Measurements from ENCODE around the gene BMERB1. TPM values are rescaled to one million over a fixed set of nuclear protein-coding genes. Genes with fewer than 3 reads are reported as not detected.
"Not testable (repeated sequence)": the region's sequence is repeated elsewhere in the genome, so short reads cannot be mapped to it uniquely, and the experiment has no call there.

BMERB1 gene
- total RNA-seq, 1 experiment from 2014 or later = 64.2 TPM

DNA sequence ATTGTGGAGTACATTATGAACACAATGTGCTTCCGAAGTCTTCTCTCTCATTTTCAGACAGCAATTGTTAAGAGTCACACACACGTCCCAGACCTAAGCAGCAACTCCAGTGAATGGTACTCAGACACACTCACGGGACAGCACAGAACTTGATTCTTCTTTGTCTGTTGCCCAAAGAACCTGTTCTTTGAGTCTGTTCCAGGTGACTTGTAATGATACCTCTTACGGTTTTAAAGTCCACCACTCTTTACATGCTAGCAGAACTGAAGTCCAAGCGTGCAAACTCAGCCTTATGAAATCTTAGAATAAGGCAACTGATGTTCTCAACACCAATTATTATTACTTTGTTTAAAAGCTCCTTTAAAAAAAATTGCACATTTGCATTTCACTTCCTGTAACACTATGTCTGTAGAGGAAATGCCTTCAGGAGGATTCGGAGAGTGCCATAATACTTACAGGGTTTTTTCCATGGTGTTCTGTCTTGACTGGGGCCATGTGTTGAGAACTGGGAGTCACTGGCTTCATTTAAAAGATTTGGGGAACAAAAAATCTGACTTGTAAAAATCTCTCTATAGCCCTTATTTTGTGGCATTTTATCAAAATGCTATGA, 160.4 kb downstream of the BMERB1 start:
- Histone ChIP-seq H3K36me3 (peaks cover 39% of the 10 kb centered on the region), H3K27me3 (no peaks in the 10 kb centered on the region), H3K27ac (no peak overlapping the region), H3K4me1 (peaks cover 36% of the 10 kb centered on the region), H3K4me3 (no peak overlapping the region), H3K9me3 (replicated peaks) (no peaks in the 10 kb centered on the region)
- DNase-seq = no peak

DNA sequence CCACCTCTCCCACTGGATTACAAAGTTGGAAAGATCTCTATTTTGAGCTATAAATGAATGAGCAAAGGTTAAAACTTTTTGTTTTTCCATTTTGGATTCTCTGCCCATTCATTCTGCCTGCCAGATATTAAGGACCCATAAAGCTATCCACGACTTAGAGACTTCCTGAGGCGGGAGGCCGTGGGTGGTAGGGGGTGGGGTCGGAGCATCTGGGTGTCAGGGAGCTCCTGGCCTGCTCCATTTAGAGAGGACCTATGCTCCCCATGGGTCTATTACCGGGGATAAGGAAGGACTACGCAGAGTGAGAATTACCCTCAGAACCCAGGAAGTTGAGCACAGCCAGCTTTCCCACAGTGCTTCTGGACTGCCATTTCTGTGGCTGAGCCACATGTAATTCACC, 162.7 kb downstream of the BMERB1 start:
- Histone ChIP-seq H3K36me3 (peaks cover 58% of the 10 kb centered on the region), H3K27me3 (no peaks in the 10 kb centered on the region), H3K4me1 (peaks cover 28% of the 10 kb centered on the region), H3K4me3 (no peak overlapping the region), H3K27ac (peak overlapping the region; percentile 86), H3K9me3 (replicated peaks) (no peaks in the 10 kb centered on the region)
- DNase-seq = no peak

DNA sequence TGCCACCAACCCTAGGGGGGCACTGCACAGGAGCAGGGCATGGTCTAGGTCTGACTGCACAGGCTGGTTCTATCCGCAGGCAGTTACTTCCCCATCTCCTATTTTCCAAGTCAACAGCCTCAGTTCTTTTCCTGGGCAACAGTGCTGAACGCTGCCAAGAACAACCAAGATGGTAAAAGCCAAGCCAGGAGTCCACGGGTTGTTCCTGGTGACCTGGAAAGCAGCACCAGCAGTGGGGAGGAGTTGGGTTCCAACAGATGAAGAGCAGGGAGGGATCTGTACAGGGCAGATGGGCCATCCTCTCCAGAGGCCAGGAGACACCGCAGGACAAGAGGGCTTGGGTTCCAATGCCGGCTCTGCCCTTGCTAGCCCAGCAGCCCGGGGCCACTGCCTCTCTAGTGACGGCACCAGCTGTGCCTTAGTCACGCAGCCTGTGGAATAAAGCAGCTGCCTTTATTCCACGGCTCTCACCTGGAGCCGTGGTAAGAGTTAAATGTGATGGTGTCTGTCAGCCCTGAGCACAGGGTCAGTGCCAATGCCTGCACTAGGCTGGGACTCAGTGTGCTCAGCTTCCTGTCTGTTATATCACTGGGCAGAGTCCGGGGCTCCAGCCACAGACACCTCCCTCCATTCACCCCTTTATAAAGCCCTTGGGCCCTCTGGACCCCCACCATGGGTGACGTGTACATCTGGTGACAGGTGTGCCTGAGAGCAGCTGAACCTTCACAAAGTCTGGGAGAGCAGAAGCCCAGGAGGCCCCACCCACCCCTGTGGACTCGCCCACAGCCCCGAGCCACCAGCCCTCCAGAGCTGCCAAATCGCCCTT, 163.6 kb downstream of the BMERB1 start:
- peak overlapping the region; percentile 86 for H3K27ac ChIP-seq
- H3K27me3 ChIP-seq = no peaks in the 10 kb centered on the region
- peaks cover 28% of the 10 kb centered on the region for H3K4me1 ChIP-seq
- peak; percentile 94 to 97 for DNase-seq
- H3K4me3 ChIP-seq = no peak overlapping the region
- H3K36me3 ChIP-seq = peaks cover 64% of the 10 kb centered on the region
- H3K9me3 ChIP-seq (replicated peaks) = no peaks in the 10 kb centered on the region

DNA sequence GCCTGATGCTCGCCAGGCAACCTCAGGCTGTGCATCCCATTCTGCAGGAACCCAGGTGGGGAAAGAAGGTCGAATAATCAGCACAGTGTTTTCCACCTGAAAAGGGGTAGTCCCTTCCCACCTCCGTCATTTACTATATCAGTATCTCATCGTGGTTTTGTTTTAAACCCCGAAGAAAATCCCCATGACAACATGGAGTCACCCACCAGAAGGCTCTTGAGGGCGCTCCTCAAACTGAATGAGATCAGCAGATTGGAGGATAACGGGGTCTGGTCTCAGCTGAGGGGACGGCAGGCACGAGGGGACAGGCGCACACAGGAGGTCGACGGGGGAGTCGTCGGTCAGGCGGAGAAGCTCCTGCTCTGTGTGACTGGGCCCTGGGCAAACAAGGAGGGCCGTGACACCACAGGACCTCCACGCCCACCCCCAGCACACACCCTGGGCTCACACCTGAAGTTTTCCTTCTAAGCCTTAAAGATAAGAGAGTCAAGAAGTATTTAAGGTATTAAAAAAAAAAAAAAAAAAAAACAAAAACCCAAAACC, 164.3 kb downstream of the BMERB1 start:
- no peaks in the 10 kb centered on the region for H3K27me3 ChIP-seq
- H3K36me3 ChIP-seq = peaks cover 67% of the 10 kb centered on the region
- peak overlapping the region; percentile 86 for H3K27ac ChIP-seq
- no peak overlapping the region for H3K4me3 ChIP-seq
- peaks cover 28% of the 10 kb centered on the region for H3K4me1 ChIP-seq
- DNase-seq = no peak
- no peaks in the 10 kb centered on the region for H3K9me3 ChIP-seq (replicated peaks)

DNA sequence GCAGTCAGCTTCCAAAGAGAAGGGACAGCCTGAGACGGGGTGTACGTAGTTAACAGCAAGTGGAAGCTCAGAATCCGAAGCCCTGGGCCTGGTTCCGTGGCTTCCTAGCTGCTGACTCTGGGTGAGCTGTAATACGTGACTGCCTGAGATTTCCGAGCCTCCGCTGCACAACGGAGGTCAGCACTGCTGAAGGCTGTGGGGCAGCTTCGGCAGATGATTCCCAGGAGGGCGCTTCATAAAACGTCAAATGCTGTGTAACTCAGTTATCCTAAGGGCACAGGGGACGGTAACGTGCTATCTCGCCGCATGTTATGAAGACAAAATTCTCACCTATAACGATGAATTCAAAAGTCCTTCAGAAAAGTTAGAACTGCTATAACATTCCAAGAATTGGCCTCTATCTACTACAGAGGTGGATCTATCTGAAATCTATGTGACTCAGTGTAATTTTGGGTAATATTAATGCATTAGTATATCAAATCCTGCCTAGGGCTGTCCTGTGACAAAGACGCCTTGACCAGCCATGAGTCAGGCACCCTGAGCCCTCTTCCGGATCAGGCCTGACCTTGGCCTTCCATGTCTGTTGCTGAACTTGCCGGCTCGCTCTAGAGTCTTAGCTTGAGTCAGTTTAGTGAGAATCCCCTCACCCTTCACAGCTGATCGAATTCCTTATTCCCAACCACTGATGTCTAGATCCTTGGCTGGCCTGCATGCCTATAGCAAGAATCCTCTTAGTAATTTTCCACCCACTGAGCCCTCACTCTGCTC, 165.1 kb downstream of the BMERB1 start:
- H3K27me3 ChIP-seq = no peaks in the 10 kb centered on the region
- no peak overlapping the region for H3K4me3 ChIP-seq
- H3K27ac ChIP-seq = peak overlapping the region; percentile 86
- no peak for DNase-seq
- no peaks in the 10 kb centered on the region for H3K9me3 ChIP-seq (replicated peaks)
- peaks cover 28% of the 10 kb centered on the region for H3K4me1 ChIP-seq
- peaks cover 71% of the 10 kb centered on the region for H3K36me3 ChIP-seq

DNA sequence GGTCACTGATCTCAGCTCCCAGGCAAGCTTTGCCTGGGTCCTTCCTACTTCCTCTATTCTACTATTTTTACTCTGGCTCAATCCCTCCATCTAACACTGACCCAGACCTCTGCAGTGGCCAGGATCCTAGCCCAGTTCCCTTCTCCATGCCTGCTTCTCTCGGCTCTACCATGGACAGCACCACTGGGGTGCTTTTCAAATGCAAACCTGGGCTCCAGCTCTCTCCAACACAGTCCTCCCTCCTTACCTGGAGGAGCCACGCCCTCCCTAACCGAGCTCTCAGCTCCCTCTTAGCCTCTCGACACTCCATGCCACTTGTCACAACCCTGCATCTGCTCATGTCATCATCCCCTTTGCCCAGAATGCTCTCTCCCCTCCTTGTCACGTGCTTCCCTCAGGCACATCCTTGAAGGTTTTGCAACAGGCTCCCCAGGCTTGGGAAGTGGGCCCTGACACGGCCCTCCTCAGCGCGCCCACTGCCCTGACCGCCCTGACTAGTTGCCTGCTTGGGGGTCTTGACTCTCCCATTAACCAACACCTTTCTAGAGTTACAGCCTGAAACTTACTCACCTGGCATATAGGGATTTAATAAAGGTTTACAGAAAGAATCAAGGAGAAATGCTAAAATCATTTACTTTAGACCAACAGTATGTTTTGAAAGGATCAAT, 167.0 kb downstream of the BMERB1 start:
- no peak overlapping the region for H3K4me3 ChIP-seq
- DNase-seq = no peak
- no peaks in the 10 kb centered on the region for H3K27me3 ChIP-seq
- H3K36me3 ChIP-seq = peaks cover 59% of the 10 kb centered on the region
- no peak overlapping the region for H3K27ac ChIP-seq
- H3K9me3 ChIP-seq (replicated peaks) = no peaks in the 10 kb centered on the region
- peaks cover 28% of the 10 kb centered on the region for H3K4me1 ChIP-seq

DNA sequence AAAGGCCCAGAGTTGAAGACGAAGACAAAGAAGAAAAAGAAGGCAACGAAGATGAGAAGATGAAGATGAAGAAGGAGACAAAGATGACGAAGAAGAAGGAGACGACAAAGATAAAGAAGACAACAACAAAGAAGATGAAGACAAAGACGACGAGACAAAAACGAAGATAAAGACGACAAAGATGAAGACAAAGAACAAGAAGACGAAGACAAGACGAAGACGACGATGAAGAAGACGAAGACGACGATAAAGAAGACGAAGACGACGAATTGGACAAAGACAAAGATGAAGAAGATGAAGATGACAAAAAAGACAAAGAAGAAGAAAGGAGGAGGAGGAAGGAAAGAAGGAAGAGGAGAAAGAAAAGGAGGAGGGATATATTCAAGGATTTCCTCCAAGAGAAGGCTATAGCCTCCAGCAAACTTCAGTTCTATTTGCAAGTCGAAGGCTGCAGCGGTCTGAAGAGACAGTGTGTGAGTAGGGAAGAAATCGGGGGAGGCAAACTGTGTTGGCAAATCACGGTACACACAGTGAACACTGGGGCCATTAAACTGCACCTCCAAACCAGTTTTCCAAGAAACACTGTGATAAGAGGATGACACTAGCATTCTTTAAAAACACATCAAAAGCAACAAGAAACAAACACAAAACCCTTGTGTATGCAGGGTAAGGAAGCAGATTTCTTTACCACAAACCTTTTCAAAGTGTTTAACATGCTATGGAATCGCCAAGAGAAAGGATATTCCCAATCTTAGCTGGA, 168.1 kb downstream of the BMERB1 start:
- Histone ChIP-seq H3K27me3 (no peaks in the 10 kb centered on the region), H3K4me3 (no peak overlapping the region), H3K36me3 (peaks cover 58% of the 10 kb centered on the region), H3K9me3 (replicated peaks) (no peaks in the 10 kb centered on the region), H3K4me1 (peaks cover 17% of the 10 kb centered on the region), H3K27ac (no peak overlapping the region)
- no peak for DNase-seq

DNA sequence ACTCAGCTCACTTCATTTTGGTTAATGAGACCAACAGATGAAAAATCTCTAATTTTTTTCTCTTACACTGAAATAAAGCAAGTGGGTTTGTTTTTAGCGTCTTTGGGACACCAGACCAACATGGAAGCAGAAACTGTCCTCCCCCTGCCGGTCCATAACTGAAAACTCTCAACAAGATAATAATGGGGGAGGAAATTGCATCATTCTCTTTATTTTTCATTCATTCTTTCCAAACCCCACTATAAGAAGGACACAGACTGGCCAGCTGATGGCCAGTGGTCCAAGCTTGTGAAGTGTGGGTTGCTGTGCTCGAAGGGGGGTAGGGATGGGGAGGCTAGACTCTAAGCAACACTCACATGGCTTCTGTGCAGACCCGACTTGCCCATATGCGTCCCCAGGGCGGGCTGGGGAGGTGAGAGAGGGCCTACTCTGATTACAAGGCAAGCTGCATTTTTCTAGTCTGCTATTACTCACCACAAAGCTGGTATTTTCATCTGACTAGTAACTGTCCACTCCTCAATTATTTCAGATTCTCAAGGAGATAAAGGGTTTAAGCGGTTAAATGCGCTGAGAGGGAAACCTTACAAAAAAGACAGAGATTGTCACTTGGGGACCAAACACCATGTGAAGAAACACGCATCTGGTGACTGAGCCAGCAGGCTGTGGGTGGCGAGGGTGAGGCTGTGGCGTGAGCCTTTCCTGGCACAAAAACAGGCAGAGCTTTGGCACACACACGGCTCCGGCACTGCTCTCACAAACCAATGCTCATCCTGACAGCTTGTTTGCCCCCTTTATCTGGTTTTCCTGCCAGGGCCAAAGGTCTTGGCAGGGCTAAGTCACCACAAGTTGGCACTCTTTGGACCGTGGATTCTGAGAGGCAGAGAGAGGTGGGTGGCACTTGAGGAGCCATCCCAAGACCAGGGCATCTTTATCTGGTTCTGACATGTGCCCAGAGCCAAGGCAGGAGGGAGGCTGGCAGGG, 170.4 kb downstream of the BMERB1 start:
- no peak overlapping the region for H3K4me3 ChIP-seq
- H3K27ac ChIP-seq = no peak overlapping the region
- H3K4me1 ChIP-seq = peaks cover 8% of the 10 kb centered on the region
- no peak for DNase-seq
- no peaks in the 10 kb centered on the region for H3K27me3 ChIP-seq
- peaks cover 73% of the 10 kb centered on the region for H3K36me3 ChIP-seq
- H3K9me3 ChIP-seq (replicated peaks) = no peaks in the 10 kb centered on the region

DNA sequence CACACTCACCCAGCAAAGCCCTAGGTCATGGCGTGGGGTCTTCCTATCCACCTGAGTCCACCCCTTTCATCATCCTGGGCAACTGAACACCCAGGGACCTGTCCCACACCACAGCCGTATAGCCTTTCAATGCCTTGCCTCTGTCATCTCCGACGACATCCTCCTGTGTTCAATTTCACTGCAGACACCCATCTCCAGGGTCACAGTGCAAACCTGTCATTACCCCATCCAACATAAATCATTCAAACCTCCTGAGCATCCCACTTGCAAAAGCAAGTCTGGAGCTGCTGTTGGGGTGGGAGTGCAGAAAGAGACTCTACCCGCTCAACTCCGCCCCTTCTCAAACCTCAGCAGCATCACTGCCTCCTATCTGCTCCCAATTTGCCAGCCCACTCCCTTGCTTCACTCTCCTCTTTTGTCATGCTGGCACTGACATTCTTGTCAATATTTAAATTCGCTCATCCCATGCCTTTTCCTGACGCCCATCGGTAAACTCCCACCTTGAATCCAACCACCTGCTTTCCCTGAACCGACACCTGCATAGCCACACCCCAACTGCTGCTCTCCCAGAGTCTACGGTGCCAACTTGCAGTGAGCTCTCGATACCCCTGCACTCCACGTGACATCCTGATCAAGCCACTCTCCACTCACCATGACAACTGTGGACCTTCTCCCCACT, 171.6 kb downstream of the BMERB1 start:
- Histone ChIP-seq H3K4me3 (no peak overlapping the region), H3K27me3 (no peaks in the 10 kb centered on the region), H3K36me3 (peaks cover 70% of the 10 kb centered on the region), H3K4me1 (peaks cover 8% of the 10 kb centered on the region), H3K9me3 (replicated peaks) (no peaks in the 10 kb centered on the region), H3K27ac (no peak overlapping the region)
- DNase-seq = no peak

DNA sequence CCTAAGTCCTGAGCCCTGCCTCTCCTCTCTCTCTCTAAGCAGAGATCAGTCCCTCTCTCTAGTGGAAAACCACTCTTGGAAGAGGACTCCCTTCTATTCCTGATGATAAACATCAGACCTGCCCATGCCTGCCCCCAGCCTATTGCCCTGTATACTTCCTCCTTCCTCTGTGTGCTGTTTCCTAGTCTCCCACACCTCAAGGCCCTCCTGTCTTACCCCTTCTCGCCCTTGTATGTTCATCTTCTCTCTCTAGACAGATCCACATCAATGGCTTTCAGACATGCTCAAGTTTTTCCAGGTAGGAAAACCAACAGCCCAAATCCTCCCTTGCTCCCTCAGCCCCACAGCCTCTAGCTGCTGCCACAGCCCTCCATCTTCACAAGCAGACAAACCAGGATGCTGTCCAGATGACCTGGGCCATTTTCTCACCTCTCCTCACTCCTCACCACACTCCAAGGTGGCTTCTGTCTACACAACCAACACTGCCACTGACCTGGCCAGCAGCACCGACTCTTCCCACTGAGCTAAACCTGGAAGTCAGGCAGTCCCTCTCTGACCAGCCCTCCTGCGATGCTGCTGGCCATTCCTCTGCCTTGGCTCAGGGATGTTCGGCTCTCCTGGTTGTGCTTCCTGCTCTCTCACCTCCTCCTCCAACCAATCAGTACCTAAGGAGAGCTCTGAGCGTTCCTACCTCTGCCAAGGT, 172.3 kb downstream of the BMERB1 start:
- no peak overlapping the region for H3K4me3 ChIP-seq
- H3K4me1 ChIP-seq = peaks cover 8% of the 10 kb centered on the region
- DNase-seq = no peak
- H3K27me3 ChIP-seq = no peaks in the 10 kb centered on the region
- H3K27ac ChIP-seq = no peak overlapping the region
- H3K9me3 ChIP-seq (replicated peaks) = no peaks in the 10 kb centered on the region
- H3K36me3 ChIP-seq = peaks cover 73% of the 10 kb centered on the region

DNA sequence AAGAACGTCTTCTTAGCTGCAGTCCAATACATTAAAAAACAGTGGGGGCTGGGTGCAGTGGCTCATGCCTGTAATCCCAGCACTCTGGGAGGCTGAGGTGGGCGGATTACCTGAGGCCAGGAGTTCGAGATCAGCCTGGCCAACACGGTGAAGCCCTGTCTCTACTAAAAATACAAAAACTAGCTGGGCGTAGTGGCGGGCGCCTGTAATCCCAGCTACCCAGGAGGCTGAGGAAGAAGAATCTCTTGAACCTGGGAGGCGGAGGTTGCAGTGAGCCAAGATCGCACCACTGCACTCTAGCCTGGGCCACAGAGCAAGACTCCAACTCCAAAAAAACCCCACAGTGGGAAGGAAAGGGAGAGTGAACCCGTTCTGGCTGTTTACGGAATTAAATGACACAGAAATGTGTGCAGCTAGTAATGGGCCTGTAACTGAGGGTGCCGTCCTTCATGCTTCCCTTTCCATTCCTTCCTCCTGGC, 172.9 kb downstream of the BMERB1 start:
- H3K36me3 ChIP-seq = peaks cover 74% of the 10 kb centered on the region

More for the DNA sequence above, 172.9 kb downstream of the BMERB1 start:
- DNase-seq; H3K4me1 ChIP-seq; H3K27me3 ChIP-seq; H3K27ac ChIP-seq; H3K9me3 ChIP-seq (replicated peaks); H3K4me3 ChIP-seq: not testable (repeated sequence)

Data from SJCRH30 (cell line).